Left renal pelvis (tissue), 4 donors: ENCODE measurements around the gene GSTT2B. TPM values are rescaled to one million over a fixed set of nuclear protein-coding genes. Genes with fewer than 3 reads are reported as not detected.
"Not testable (repeated sequence)": the region's sequence is repeated elsewhere in the genome, so short reads cannot be mapped to it uniquely, and the experiment has no call there.

Experiments
- DNase-seq, 4 donors: peaks; one replicate each; pipeline ENCODE4 v3.0.0-alpha.2; 2013; ENCODE audit warnings: low read depth in 4 of 4, low spot score in 3 of 4
- polyA plus RNA-seq, 4 donors: library from polyadenylated mRNA; unstranded; fragments of 120-200 nt; gene quantifications; one replicate each; pipeline ENCODE4 v1.2.1, GENCODE V29; 2013; ENCODE audit not compliant: insufficient read length in 4 of 4

The GSTT2B gene
- polyA plus RNA-seq, 4 donors: 4.7 to 27.6 (median 10.8) TPM

DNA sequence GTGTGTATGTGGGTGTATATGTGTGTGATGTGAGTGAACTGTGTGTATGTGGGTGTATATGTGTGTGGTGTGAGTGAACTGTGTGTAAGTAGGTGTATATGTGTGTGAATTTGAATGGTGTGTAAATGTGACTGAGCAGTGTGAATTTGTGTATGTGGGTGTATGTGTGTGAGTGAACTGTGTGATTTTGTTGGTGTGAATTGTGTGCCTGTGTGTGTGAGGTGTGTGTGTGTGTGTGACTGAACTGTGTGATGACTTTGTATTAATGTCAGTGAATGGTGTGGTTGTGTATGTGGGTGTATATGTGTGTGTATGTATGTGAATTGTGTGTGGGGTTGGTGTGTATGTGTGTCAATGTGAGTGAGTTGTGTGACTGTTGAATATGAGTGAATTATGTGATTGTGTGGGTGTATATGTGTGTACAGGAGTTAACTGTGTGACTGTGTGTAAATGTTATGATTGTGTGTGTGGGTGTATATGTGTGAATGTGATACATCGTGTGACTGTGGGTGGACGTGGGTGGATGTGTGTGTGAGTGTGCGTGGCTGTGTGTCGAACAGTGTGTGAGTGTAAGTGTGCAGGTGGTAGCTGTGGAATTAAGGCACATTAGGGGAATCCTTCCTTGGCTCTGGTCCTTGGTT, 25.7 kb upstream of the GSTT2B start:
- not testable (repeated sequence) for DNase-seq

DNA sequence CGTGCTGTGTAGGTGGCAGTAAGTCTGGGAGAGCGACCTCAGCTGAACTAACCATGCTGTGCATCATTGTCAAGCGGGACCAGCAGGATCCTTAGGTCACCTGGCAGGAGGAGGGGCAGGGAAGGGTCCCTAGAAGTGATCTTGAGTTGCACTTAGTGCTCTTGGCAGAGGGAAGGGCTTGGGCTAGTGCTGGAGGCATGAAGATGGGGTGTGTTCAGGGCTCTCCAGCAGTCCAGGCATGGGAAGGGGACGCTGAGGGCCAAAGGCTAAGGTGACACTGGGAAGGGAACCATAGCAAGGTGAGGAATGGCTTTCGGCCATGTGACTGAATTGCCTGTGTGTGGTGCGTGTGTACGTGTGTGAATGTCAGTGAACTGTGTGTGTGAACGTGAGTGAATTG, 25.1 kb upstream of the GSTT2B start:
- DNase-seq: not testable (repeated sequence)

DNA sequence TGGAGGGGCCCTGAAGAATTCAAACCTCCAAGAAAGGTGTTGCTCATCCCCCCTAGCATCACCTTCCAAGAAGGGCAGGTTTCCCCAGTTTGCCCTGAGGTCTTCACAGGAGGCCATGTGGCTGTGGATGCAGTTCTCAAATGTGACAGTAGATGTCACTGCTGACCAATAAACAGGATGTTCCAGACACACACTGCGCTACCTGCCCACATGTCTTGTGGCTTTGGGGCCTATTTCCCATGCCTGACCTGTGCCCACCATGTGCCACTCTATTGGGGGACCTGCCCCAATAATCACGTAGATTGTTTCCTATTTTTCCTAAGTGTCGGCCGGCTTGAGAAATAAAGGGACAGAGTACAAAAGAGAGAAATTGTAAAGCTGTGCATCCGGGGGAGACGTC, 23.4 kb upstream of the GSTT2B start:
- peak in 2 of 4 donors; percentile 12 to 18 for DNase-seq

DNA sequence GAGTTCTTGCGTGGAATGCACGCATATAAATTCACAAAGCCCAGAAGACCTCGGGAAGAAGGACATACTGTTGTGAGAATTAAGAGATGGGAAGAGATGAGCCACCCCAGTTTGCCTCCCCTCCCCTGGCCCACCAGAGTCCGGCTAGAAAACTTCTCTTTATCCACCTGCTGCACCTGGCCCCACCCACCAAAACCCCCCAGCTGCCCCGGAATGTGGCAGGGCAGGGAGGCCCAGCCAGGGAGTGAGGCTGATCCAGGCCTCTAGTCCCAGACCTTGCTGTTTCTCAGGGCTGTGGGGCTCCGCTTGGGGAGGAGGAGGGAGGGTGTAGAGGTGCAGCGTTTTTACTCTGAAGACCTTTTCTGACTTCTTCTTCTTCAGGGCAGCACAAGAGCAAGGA, 19.6 kb upstream of the GSTT2B start:
- DNase-seq: not testable (repeated sequence)

DNA sequence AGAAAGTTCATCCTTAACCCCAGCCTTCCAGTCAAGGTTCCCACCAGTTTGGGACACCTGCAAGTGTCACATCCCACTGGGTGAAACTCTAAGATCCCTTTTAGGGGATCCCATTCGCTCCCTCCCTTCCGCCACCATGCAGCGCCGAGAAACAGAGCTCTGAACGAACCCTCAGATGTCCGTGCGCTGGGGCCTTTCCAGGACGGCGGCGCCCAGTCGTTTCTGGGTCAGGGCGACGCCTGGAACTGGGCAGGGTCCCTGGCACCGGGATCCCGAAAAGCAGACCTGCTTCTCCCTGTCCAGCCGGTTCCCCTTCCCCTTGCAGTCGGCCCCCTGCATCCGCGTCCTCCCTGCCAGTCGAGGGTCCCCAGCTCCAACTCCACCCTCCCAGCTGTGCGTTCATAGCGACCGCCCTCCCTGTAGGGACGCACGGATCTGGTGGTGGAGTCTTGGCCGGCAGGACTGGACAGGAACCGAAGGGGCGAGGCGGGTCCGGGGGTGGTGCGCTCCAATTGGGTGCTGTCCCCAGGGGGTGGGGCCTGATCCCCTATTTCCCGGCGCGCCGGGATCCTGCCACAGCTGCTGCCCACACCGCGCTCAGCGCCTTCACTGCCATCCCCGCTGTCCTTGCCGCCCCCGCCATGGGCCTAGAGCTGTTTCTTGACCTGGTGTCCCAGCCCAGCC, 18.7 kb upstream of the GSTT2B start, which contains the start of gene GSTT2:
TSS of gene GSTT2 (plus strand) at position 578 of the 684 bp plus-strand sequence.
- DNase-seq: not testable (repeated sequence)

DNA sequence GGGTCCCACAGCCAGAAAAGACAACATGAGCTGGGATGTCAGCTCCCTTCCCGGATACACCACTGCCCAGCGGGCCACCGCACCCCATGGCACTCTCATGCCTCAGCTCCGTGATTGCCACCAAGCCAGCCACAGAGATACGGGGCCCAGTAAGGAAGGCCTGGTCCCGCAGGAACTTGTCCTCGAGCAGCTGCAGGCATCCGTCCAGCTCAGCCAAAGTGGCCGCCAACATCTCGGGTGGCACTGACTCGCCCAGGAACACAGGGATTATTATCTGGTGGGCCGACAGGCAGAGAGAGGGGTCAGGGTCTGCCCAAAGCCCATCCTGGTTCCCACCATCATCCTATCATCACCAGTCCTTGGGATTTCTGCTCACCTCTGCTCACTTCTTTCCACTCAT, 16.3 kb upstream of the GSTT2B start:
- DNase-seq: not testable (repeated sequence)

DNA sequence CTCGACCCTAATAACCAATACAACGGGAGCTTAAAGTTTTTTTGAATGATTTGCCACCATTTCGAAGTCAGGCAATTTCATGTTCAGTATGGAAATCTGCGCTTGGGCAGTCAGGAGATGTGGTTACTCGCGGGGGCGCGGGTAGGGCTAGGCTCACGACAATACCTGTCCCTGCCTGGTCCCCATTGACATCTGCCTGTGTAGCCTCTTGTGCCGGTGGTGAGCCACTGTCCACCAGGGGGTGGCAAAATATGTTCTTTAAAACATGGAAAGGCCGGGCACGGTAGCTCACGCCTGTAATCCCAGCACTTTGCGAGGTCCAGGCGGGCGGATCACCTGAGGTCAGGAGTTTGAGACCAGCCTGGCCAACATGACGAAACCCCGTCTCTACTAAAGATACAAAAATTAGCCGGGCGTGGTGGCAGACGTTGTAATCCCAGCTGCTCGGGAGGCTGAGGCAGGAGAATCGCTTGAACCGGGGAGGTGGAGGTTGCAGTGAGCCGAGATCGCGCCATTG, 13.9 kb upstream of the GSTT2B start:
- DNase-seq: not testable (repeated sequence)

DNA sequence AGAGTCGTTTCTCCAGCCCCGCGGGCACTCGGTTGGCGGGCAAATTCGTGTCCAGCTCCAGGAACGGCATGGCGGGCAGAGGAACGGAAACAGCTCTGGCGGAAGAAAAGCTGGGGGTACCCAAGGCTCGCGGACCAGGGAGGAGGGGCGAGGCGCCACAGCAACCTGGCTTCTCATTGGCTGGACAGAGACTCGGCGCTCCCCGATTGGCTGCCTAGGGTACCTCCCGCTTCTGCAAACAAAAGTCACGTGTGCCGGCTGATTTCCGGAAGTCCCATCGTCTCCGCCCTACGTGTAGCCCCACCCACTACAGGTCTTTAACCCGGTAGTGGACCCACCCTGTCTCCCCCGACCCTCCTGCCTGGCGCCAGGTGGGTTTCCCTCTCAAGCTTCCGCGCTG, 13.3 kb upstream of the GSTT2B start, which contains the start of gene DDT:
TSS of gene DDT (minus strand) at position 97 of the 400 bp plus-strand sequence. CDS start at position 70, 27 bp downstream.
- DNase-seq: not testable (repeated sequence)

DNA sequence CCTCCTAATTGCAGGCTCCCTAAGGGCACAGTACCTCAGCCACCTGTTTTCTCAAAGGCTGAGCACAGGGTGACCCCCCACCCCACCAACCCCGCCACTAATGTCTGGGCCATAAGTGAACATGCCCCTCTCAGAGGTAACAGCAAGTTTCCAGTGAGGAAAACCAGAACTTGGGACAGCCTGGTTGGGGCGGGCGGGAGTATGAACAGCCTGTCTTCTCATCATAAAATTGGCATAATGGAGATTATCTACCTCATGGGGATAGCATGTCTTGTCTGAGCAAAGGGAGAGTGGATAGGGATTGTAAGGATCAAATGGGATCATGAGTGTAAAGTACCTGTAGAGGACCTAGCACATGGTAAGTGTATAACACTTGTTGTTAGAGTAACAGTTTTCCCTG, 10.9 kb upstream of the GSTT2B start:
- DNase-seq: not testable (repeated sequence)

DNA sequence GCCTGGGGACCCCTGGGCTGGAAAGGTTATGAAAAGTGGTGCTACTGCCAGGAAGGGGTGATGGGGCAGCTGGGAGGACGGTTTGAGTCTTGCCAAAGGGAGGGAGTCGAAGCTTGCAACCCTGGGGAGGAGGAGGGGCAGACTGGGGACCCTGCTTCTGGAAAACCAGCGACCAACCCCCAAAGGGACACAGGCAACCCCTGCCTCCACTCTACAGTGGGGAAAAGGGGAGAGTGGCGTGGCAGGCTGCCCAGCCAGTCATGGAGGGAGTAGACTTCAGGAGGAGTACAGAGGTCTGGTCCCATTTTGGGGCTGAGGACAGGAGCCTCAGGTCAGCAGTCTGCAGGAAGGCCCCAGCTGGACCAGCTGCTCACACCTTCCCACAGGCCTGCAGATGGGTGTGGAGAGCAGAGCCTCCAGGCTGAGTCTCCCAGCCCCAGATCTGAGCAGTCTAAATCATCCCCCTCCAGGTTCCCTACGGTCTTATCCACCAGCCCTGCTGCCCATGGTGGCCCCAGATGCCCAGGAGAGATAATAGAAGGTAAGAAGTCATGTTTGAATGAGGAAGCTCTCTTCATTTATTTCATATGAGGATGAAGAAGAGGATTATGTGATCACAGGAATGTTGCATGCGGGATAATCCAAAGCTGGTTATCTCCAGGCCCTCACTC, 10.0 kb upstream of the GSTT2B start:
- no peak for DNase-seq

DNA sequence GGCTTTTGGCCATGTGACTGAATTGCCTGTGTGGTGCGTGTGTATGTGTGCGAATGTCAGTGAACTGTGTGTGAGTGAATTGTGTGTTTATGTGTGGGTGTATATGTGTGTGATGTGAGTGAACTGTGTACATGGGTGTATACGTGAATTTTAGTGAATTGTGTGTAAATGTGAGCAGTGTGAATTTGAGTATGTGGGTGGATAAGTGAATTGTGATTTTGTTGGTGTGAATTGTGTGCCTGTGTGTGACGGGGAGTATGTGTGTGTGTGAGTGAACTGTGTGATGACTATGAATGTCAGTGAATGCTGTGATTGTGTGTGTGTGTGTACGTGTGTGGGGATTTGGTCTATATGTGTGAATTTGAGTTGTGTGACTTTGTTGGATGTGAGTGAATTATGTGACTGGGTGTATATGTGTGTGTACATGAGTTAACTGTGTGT, 9.2 kb upstream of the GSTT2B start:
- DNase-seq: no peak

DNA sequence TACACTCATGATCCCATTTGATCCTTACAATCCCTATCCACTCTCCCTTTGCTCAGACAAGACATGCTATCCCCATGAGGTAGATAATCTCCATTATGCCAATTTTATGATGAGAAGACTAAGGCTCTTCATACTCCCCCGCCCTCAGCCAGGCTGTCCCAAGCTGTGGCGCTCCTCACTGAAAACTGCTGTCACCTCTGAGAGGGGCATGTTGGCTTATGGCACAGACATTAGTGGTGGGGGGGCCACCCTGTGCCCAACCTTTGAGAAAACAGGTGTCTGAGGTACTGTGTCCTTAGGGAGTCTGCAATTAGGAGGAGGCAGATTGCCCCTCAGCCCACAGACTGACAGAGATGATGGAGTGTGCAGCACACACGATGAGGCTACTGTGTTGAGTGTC, 8.1 kb upstream of the GSTT2B start:
- no peak for DNase-seq

DNA sequence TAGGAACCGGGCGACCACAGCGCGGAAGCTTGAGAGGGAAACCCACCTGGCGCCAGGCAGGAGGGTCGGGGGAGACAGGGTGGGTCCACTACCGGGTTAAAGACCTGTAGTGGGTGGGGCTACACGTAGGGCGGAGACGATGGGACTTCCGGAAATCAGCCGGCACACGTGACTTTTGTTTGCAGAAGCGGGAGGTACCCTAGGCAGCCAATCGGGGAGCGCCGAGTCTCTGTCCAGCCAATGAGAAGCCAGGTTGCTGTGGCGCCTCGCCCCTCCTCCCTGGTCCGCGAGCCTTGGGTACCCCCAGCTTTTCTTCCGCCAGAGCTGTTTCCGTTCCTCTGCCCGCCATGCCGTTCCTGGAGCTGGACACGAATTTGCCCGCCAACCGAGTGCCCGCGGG, 5.6 kb upstream of the GSTT2B start, which contains the start of gene DDTL:
TSS of gene DDTL (plus strand) at position 321 of the 400 bp plus-strand sequence. CDS start at position 348, 27 bp downstream.
- not testable (repeated sequence) for DNase-seq

DNA sequence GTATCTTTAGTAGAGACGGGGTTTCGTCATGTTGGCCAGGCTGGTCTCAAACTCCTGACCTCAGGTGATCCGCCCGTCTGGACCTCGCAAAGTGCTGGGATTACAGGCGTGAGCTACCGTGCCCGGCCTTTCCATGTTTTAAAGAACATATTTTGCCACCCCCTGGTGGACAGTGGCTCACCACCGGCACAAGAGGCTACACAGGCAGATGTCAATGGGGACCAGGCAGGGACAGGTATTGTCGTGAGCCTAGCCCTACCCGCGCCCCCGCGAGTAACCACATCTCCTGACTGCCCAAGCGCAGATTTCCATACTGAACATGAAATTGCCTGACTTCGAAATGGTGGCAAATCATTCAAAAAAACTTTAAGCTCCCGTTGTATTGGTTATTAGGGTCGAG, 5.1 kb upstream of the GSTT2B start:
- DNase-seq: not testable (repeated sequence)

DNA sequence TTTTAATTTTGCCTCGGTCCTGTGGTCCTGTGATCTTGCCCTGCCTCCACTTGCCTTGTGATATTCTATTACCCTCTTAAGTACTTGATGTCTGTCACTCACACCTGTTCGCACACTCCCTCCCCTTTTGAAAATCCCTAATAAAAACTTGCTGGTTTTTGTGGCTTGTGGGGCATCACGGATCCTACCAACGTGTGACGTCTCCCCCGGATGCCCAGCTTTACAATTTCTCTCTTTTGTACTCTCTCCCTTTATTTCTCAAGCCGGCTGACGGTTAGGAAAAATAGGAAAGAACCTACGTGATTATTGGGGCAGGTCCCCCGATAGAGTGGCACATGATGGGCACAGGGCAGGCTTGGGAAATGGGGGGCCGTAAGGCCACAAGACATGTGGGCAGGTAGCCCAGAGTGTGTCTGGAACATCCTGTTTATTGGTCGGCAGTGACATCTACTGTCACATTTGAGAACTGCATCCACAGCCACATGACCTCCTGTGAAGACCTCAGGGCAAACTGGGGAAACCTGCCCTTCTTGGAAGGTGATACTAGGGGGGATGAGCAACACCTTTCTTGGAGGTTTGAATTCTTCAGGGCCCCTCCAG, 4.6 kb downstream of the GSTT2B start:
- peak; percentile 31 to 57 (median 52) for DNase-seq

DNA sequence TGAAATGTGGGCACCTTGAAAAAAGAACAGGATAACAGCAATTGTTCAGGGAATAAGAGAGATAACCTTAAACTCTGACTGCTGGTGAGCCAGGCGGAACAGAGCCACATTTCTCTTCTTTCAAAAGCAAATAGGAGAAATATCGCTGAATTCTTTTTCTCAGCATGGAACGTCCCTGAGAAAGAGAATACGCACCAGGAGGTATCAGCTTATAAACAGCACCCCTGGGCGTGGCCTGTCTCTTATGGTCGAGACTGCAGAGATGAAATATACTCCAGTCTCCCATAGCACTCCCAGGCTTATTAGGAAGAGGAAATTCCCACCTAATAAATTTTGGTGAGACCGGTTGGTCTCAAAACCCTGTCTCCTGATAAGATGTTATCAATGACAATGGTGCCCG, 5.1 kb downstream of the GSTT2B start:
- DNase-seq: not testable (repeated sequence)

DNA sequence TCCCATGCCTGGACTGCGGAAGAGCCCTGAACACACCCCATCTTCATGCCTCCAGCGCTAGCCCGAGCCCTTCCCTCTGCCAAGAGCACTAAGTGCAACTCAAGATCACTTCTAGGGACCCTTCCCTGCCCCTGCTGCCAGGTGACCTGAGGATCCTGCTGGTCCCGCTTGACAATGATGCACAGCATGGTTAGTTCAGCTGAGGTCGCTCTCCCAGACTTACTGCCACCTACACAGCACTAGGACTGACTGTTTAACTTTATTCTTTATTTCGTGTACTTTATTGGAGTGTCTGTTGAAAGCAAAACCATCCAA, 6.0 kb downstream of the GSTT2B start:
- DNase-seq: not testable (repeated sequence)

DNA sequence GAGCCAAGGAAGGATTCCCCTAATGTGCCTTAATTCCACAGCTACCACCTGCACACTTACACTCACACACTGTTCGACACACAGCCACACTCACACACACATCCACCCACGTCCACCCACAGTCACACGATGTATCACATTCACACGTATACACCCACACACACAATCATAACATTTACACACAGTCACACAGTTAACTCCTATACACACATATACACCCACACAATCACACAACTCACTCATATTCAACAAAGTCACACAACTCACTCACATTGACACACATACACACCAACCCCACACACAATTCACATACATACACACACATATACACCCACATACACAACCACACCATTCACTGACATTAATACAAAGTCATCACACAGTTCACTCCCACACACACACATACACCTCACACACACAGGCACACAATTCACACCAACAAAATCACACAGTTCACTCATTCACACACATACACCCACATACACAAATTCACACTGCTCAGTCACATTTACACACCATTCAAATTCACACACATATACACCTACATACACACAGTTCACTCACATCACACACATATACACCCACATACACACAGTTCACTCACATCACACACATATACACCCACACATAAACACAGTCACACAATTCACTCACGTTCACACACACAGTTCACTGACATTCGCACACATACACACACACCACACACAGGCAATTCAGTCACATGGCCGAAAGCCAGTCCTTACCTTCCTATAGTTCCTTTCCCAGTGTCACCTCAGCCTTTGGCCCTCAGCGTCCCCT, 6.6 kb downstream of the GSTT2B start:
- DNase-seq: not testable (repeated sequence)

DNA sequence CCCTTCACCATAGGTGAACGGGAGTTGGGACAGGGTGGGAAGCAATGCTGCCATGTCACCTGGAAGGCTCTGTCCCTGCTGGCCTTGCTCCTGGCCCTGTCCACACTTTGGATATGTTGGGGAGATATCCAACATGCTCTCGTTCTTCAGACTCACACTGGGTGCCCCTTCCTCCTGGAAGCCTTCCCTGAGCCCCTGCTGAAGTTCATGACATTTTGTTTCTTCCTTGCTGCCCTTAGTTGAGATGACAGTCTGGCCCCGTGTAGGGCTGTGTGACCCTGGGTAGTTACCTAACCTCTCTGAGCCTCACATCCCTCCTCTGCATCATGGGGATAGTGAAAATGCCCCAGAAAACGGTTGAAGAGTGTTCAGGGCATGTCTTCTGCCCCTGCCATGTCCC, 7.5 kb downstream of the GSTT2B start:
- not testable (repeated sequence) for DNase-seq
